ENCODE measurements around the gene BMERB1.
"Not testable (repeated sequence)": the region's sequence is repeated elsewhere in the genome, so short reads cannot be mapped to it uniquely, and the experiment has no call there.

Gene BMERB1

GRCh38 chr16:15529673-15530072, 95.3 kb downstream of the BMERB1 start:
- no peak overlapping the region for H3K4me3 ChIP-seq (ENCODE audit: low read length)
- TF ChIP-seq ZNF274 (IDR thresholded peaks at IDR 0.05; ENCODE audit: low read depth, low read length): no peak

- TF ChIP-seq ZNF274 (IDR thresholded peaks at IDR 0.05; ENCODE audit: low read depth, low read length): no peak
- no peak overlapping the region for H3K4me3 ChIP-seq (ENCODE audit: low read length)
These were observed 95.7 kb downstream of the BMERB1 start for GRCh38 chr16:15530085-15530484.

GRCh38 chr16:15532825-15533224, 98.4 kb downstream of the BMERB1 start:
- no peak for TF ChIP-seq ZNF274 (IDR thresholded peaks at IDR 0.05; ENCODE audit: low read depth, low read length)

GRCh38 chr16:15533386-15533785, 99.0 kb downstream of the BMERB1 start:
- no peak for TF ChIP-seq ZNF274 (IDR thresholded peaks at IDR 0.05; ENCODE audit: low read depth, low read length)
- H3K4me3 ChIP-seq (ENCODE audit: low read length): no peak overlapping the region

More at GRCh38 chr16:15532825-15533224, 98.4 kb downstream of the BMERB1 start:
- H3K4me3 ChIP-seq (ENCODE audit: low read length): no peak overlapping the region

- no peak overlapping the region for H3K4me3 ChIP-seq (ENCODE audit: low read length)
- TF ChIP-seq ZNF274 (IDR thresholded peaks at IDR 0.05; ENCODE audit: low read depth, low read length): no peak
These were observed 101.4 kb downstream of the BMERB1 start for GRCh38 chr16:15535772-15536171.

- no peak overlapping the region for H3K4me3 ChIP-seq (ENCODE audit: low read length)
- no peak for TF ChIP-seq ZNF274 (IDR thresholded peaks at IDR 0.05; ENCODE audit: low read depth, low read length)
These were observed 102.5 kb downstream of the BMERB1 start for GRCh38 chr16:15536843-15537242.

GRCh38 chr16:15538507-15538906, 104.1 kb downstream of the BMERB1 start:
- TF ChIP-seq ZNF274 (IDR thresholded peaks at IDR 0.05; ENCODE audit: low read depth, low read length): no peak
- no peak overlapping the region for H3K4me3 ChIP-seq (ENCODE audit: low read length)

- TF ChIP-seq ZNF274 (IDR thresholded peaks at IDR 0.05; ENCODE audit: low read depth, low read length): no peak
- H3K4me3 ChIP-seq (ENCODE audit: low read length): no peak overlapping the region
These were observed 104.8 kb downstream of the BMERB1 start for GRCh38 chr16:15539197-15539596.

GRCh38 chr16:15542261-15542660, 107.9 kb downstream of the BMERB1 start:
- TF ChIP-seq ZNF274 (IDR thresholded peaks at IDR 0.05; ENCODE audit: low read depth, low read length): no peak
- no peak overlapping the region for H3K4me3 ChIP-seq (ENCODE audit: low read length)

- H3K4me3 ChIP-seq (ENCODE audit: low read length): no peak overlapping the region
- TF ChIP-seq ZNF274 (IDR thresholded peaks at IDR 0.05; ENCODE audit: low read depth, low read length): no peak
These were observed 108.5 kb downstream of the BMERB1 start for GRCh38 chr16:15542734-15543347.

GRCh38 chr16:15544405-15544804, 110.0 kb downstream of the BMERB1 start:
- no peak for TF ChIP-seq ZNF274 (IDR thresholded peaks at IDR 0.05; ENCODE audit: low read depth, low read length)
- H3K4me3 ChIP-seq (ENCODE audit: low read length): no peak overlapping the region

GRCh38 chr16:15545544-15545943, 111.2 kb downstream of the BMERB1 start:
- no peak for TF ChIP-seq ZNF274 (IDR thresholded peaks at IDR 0.05; ENCODE audit: low read depth, low read length)

GRCh38 chr16:15547072-15547767, 112.8 kb downstream of the BMERB1 start:
- H3K4me3 ChIP-seq (ENCODE audit: low read length): not testable (repeated sequence)

More at GRCh38 chr16:15545544-15545943, 111.2 kb downstream of the BMERB1 start:
- no peak overlapping the region for H3K4me3 ChIP-seq (ENCODE audit: low read length)

- no peak for TF ChIP-seq ZNF274 (IDR thresholded peaks at IDR 0.05; ENCODE audit: low read depth, low read length)
- H3K4me3 ChIP-seq (ENCODE audit: low read length): no peak overlapping the region
These were observed 113.3 kb downstream of the BMERB1 start for GRCh38 chr16:15547768-15548096.

GRCh38 chr16:15548482-15548891, 114.1 kb downstream of the BMERB1 start:
- TF ChIP-seq ZNF274 (IDR thresholded peaks at IDR 0.05; ENCODE audit: low read depth, low read length): no peak
- H3K4me3 ChIP-seq (ENCODE audit: low read length): no peak overlapping the region

GRCh38 chr16:15552507-15552906, 118.1 kb downstream of the BMERB1 start:
- no peak for TF ChIP-seq ZNF274 (IDR thresholded peaks at IDR 0.05; ENCODE audit: low read depth, low read length)
- H3K4me3 ChIP-seq (ENCODE audit: low read length): no peak overlapping the region
